K562 (cell line): ENCODE data around the gene LAPTM4A. TPM values are rescaled to one million over a fixed set of nuclear protein-coding genes. Genes with fewer than 3 reads are reported as not detected.

ENCODE experiments used
- ATAC-seq: fragments of 200-7000 bp; cut with Tn5 transposase; 3 replicates; pipeline ENCODE4 v1.9.1; 2020; ENCODE audit warnings: moderate library complexity
- BruUV-seq: library from RNA; stranded (reverse); fragments of 400-500 nt; replicated peaks from 2 replicates; lab custom pipeline; 2021; lab: Mats Ljungman, UMichigan
- CTCF ChIA-PET: fragments of 300-600 bp; formaldehyde crosslinking; extraction: SDS; loops from one replicate; lab custom pipeline; 2021; ENCODE audit warnings: low intra/inter-chr PET ratio; lab: Yijun Ruan, JAX
- POLR2A ChIA-PET: fragments of 300-600, 350-650 bp; sonication (Branson Sonifier 250); formaldehyde crosslinking; extraction: SDS; loops from one replicate; lab custom pipeline; 2021; ENCODE audit warnings: antibody characterized with exemption, inconsistent platforms; lab: Yijun Ruan, JAX
- DNase-seq, 4 experiments: peaks; one replicate each; pipeline versions ENCODE4 v3.0.0 to v3.0.0-alpha.2; 2011 to 2018; ENCODE audit warnings: low spot score in 3 of 4, mixed read lengths in 3 of 4; ENCODE audit errors: extremely low read depth in 1 of 4
- FAIRE-seq: peaks from 2 replicates; lab custom pipeline; 2011; peaks lifted over from hg19 to GRCh38; lab: Jason Lieb, UNC
- H2AFZ ChIP-seq: 2 replicates; pipeline ENCODE4 v1.6.0; 2011; ENCODE audit warnings: low read depth, low read length, control low read depth, inconsistent platforms
- H3K27ac ChIP-seq: fragments of 200-600 bp; 3 replicates; pipeline ENCODE4 v1.8.0; 2011; ENCODE audit warnings: low read depth, mild to moderate bottlenecking, control low read depth, inconsistent platforms, low read length, moderate library complexity, mixed read lengths; ENCODE audit errors: extremely low read depth
- H3K27me3 ChIP-seq, 2 experiments: fragments of 300-600 bp in 1 of 2; 2 replicates in 1 of 2; 3 replicates in 1 of 2; pipeline versions ENCODE4 v1.6.0 to v1.8.0; 2011; ENCODE audit warnings: inconsistent platforms in 2 of 2, low read length in 2 of 2, mild to moderate bottlenecking in 1 of 2, mixed read lengths in 1 of 2, moderate library complexity in 1 of 2; ENCODE audit not compliant: control insufficient read depth in 2 of 2, insufficient read depth in 2 of 2
- H3K36me3 ChIP-seq: fragments of 300-600 bp; 3 replicates; pipeline ENCODE4 v1.8.0; 2011; ENCODE audit warnings: mild to moderate bottlenecking, low read length, inconsistent platforms; ENCODE audit not compliant: control insufficient read depth, insufficient read depth
- H3K4me1 ChIP-seq, 2 experiments: fragments of 200-600 bp in 1 of 2; replicated peaks in 1 of 2; 2 replicates in 1 of 2; 3 replicates in 1 of 2; pipeline versions ENCODE4 v1.5.1 to v1.8.0; 2011; ENCODE audit warnings: inconsistent platforms in 2 of 2, low read length in 2 of 2, mild to moderate bottlenecking in 1 of 2, mixed read lengths in 1 of 2, moderate library complexity in 1 of 2; ENCODE audit not compliant: control insufficient read depth in 2 of 2, insufficient read depth in 2 of 2
- H3K4me2 ChIP-seq: 2 replicates; pipeline ENCODE4 v1.6.1; 2011; ENCODE audit warnings: low read length, control low read depth, inconsistent platforms, mixed read lengths; ENCODE audit not compliant: insufficient read depth
- H3K4me3 ChIP-seq: fragments of 200-600 bp; sonication (generic), shearing (Covaris generic); 2 replicates; pipeline ENCODE4 v1.5.1; 2016; ENCODE audit warnings: control low read depth, inconsistent platforms
- H3K79me2 ChIP-seq: fragments of 200-600 bp; 3 replicates; pipeline ENCODE4 v1.8.0; 2011; ENCODE audit warnings: low read length, inconsistent platforms; ENCODE audit not compliant: control insufficient read depth, insufficient read depth
- H3K9ac ChIP-seq, 2 experiments: 2 replicates each; pipeline versions ENCODE4 v1.6.0 to v1.6.1; 2011; ENCODE audit warnings: low read depth in 2 of 2, low read length in 2 of 2, control low read depth in 1 of 2, inconsistent platforms in 1 of 2, mild to moderate bottlenecking in 1 of 2, mixed read lengths in 1 of 2; ENCODE audit not compliant: insufficient read depth in 1 of 2
- H3K9me1 ChIP-seq: one replicate; pipeline ENCODE4 v1.6.0; 2011; ENCODE audit warnings: inconsistent platforms, mild to moderate bottlenecking, low read length, moderate library complexity; ENCODE audit not compliant: control insufficient read depth, insufficient read depth
- H3K9me3 ChIP-seq: replicated peaks from 2 replicates; pipeline ENCODE4 v1.5.1; 2011; ENCODE audit warnings: low read depth, low read length, inconsistent platforms; ENCODE audit not compliant: control insufficient read depth, insufficient read depth
- H4K20me1 ChIP-seq: replicated peaks from 2 replicates; pipeline ENCODE4 v1.6.1; 2011; ENCODE audit warnings: low read length, inconsistent platforms, mixed read lengths; ENCODE audit not compliant: control insufficient read depth, insufficient read depth
- FOXK1 ChIP-seq: sonication (generic); formaldehyde crosslinking; IDR thresholded peaks from 2 replicates; pipeline ENCODE4 v1.8.0; 2022; ENCODE audit warnings: missing genetic modification reagents, mild to moderate bottlenecking, borderline replicate concordance
- FOXO4 ChIP-seq: fragments of 450-650 bp; formaldehyde crosslinking; IDR thresholded peaks from 2 replicates; pipeline ENCODE4 v1.4.0; 2020; ENCODE audit warnings: mild to moderate bottlenecking, moderate library complexity
- KDM1A ChIP-seq, 2 experiments: fragments of 450-650 bp; IDR thresholded peaks; 2 replicates each; pipeline ENCODE4 v1.6.1; 2016; ENCODE audit warnings: mild to moderate bottlenecking in 2 of 2
- KLF10 ChIP-seq: fragments of 250-450 bp; sonication (Bioruptor Pico); IDR thresholded peaks from 2 replicates; pipeline ENCODE4 v1.6.1; 2021; ENCODE audit warnings: matching md5 sums
- PCBP1 ChIP-seq: fragments of 200-400 bp; formaldehyde crosslinking; IDR thresholded peaks from 2 replicates; pipeline ENCODE4 v1.6.1; 2018; ENCODE audit warnings: mild to moderate bottlenecking, low read depth, low read length; ENCODE audit not compliant: poor library complexity, severe bottlenecking
- SIN3A ChIP-seq, 2 experiments: fragments of 150-350 bp in 1 of 2; IDR thresholded peaks; 2 replicates each; pipeline ENCODE4 v1.6.1; 2011 to 2016; ENCODE audit warnings: borderline replicate concordance in 2 of 2, low read depth in 2 of 2, low read length in 2 of 2, mild to moderate bottlenecking in 2 of 2, moderate library complexity in 2 of 2; ENCODE audit not compliant: control insufficient read depth in 1 of 2
- TEAD4 ChIP-seq, 2 experiments: sonication (generic) in 1 of 2; formaldehyde crosslinking in 1 of 2; IDR thresholded peaks; 2 replicates each; pipeline versions ENCODE4 v1.6.1 to v1.8.0; 2012 to 2022; ENCODE audit warnings: borderline replicate concordance in 1 of 2, inconsistent platforms in 1 of 2, low read length in 1 of 2, mild to moderate bottlenecking in 1 of 2, missing genetic modification reagents in 1 of 2
- THRA ChIP-seq: fragments of 450-650 bp; IDR thresholded peaks from 2 replicates; pipeline ENCODE4 v1.6.1; 2017; ENCODE audit warnings: mild to moderate bottlenecking, moderate library complexity
- ZKSCAN1 ChIP-seq: fragments of 150-350 bp; IDR thresholded peaks from 2 replicates; pipeline ENCODE4 v1.6.1; 2016; ENCODE audit warnings: low read depth, low read length
- WGBS: fragments of 100-300 bp; shearing (Covaris generic); methylation state at CpG from one replicate; pipeline ENCODE4 v1.1.6; 2016; ENCODE audit warnings: low coverage, mixed read lengths; ENCODE audit not compliant: insufficient coverage; ENCODE audit errors: missing lambda C conversion rate; 5-methylcytosine and 5-hydroxymethylcytosine counted together
- in situ Hi-C: fragments of 300-500 bp; cut with MboI; formaldehyde crosslinking; loops from 4 replicates; pipeline ENCODE4 v1.15.0; 2018; ENCODE audit warnings: inconsistent platforms, mixed read lengths
- intact Hi-C: fragments of 100-400 bp; cut with micrococcal nuclease; formaldehyde crosslinking; loops from 2 replicates; pipeline ENCODE4 v1.14.2; 2022
- polyA plus RNA-seq, 8 experiments: library from polyadenylated mRNA; depleted of rRNA in 4 of 8; stranded (reverse) in 5 of 8; unstranded in 3 of 8; fragments of >200 nt; fragmentation: Nextera tagmentation in 2 of 8; fragmentation: Illumina TruSeq in 1 of 8; extraction: Ambion mirVana in 2 of 8; extraction: Trizol in 1 of 8; gene quantifications; 2 replicates each; pipeline versions ENCODE4 v1.2.1 to v1.2.3, GENCODE V29; 2011 to 2014; ENCODE audit warnings: inconsistent platforms in 1 of 8, missing spikeins in 1 of 8
- total RNA-seq, 7 experiments: library from RNA; depleted of rRNA in 6 of 7; stranded (reverse); fragments of >200 nt in 6 of 7; fragmentation: Illumina TruSeq in 2 of 7; extraction: Trizol in 2 of 7; gene quantifications; 2 replicates each; pipeline versions ENCODE4 v1.2.1 to v1.2.3, GENCODE V29; 2011 to 2021; ENCODE audit warnings: low replicate concordance in 1 of 7
- TF ChIP-seq, protein P1 (sequence below): fragments of 250-450 bp; sonication (Bioruptor Pico); IDR thresholded peaks from 2 replicates; pipeline ENCODE4 v1.4.0; 2020; ENCODE audit warnings: mild to moderate bottlenecking, moderate library complexity
- TF ChIP-seq, protein P2 (sequence below): fragments of 250-450 bp; sonication (Bioruptor Pico); IDR thresholded peaks from 2 replicates; pipeline ENCODE4 v1.5.0; 2020; ENCODE audit warnings: mild to moderate bottlenecking, borderline replicate concordance

The LAPTM4A gene
- total and polyA plus RNA-seq, 9 of the 15 experiments (the other 6 are each of a cell fraction or from before 2014, with no cell fraction given): 13.4 to 157 (median 50.1) TPM

DNA sequence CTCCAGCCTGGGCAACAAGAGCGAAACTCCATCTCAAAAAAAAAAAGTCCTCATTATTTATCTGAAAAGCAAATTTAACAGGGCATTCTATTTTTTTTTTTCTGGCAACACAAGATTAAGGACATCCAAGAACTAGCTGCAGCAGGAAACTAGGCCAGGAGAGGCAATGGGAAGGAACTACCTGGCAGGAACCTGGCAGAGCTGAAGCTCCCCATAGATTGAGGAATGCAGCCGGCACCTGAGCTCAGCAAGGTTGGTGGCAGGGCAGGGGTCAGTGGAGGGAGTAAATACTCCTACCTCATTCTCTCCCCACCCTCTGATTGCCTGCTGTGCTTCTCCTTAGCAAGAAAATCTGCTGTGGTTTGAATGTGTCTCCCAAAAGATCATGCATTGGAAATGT, 30.4 kb upstream of the LAPTM4A start:
- no peak for ATAC-seq
- H3K4me1 ChIP-seq: peaks cover 9 to 12% of the 10 kb centered on the region in 2 experiments

More for the DNA sequence above, 30.4 kb upstream of the LAPTM4A start:
- 100% methylated on average over 2 of the region's 2 CpGs for WGBS
- Histone ChIP-seq H2AFZ (no peak overlapping the region), H3K4me3 (no peak overlapping the region), H3K9ac (no peak overlapping the region), H3K9me1 (no peaks in the 10 kb centered on the region), H4K20me1 (no peaks in the 10 kb centered on the region), H3K79me2 (no peaks in the 10 kb centered on the region), H3K9me3 (no peaks in the 10 kb centered on the region), H3K36me3 (no peaks in the 10 kb centered on the region), H3K27me3 (no peaks in the 10 kb centered on the region), H3K4me2 (no peak overlapping the region), H3K27ac (no peak overlapping the region)
- ChIA-PET POLR2A (no interaction called here), CTCF (no interaction called here)
- no TSS peak for BruUV-seq
- in situ Hi-C loops (no loop called here), intact Hi-C loops (no loop called here)
- no peak for TF ChIP-seq SIN3A (IDR thresholded peaks at IDR 0.05; ENCODE audit: borderline replicate concordance in 2 of 2, control insufficient read depth in 1 of 2, low read depth in 2 of 2, low read length in 2 of 2)
- TF ChIP-seq KDM1A (IDR thresholded peaks at IDR 0.05): no peak
- no peak for TF ChIP-seq ZKSCAN1
- TF ChIP-seq THRA: no peak
- no peak for TF ChIP-seq PCBP1
- TF ChIP-seq, protein P1, sequence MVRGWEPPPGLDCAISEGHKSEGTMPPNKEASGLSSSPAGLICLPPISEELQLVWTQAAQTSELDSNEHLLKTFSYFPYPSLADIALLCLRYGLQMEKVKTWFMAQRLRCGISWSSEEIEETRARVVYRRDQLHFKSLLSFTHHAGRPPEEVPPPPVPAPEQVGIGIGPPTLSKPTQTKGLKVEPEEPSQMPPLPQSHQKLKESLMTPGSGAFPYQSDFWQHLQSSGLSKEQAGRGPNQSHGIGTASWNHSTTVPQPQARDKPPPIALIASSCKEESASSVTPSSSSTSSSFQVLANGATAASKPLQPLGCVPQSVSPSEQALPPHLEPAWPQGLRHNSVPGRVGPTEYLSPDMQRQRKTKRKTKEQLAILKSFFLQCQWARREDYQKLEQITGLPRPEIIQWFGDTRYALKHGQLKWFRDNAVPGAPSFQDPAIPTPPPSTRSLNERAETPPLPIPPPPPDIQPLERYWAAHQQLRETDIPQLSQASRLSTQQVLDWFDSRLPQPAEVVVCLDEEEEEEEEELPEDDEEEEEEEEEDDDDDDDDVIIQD (CRISPR knock-in tag): no peak
- TF ChIP-seq FOXO4 (CRISPR knock-in tag): no peak
- no peak for TF ChIP-seq FOXK1 (CRISPR knock-in tag)
- TF ChIP-seq KLF10 (CRISPR knock-in tag): no peak
- TF ChIP-seq TEAD4 (IDR thresholded peaks at IDR 0.05; ENCODE audit: low read length): no peak
- TF ChIP-seq TEAD4 (CRISPR knock-in tag; IDR thresholded peaks at IDR 0.05; ENCODE audit: borderline replicate concordance): no peak
- TF ChIP-seq, protein P2, sequence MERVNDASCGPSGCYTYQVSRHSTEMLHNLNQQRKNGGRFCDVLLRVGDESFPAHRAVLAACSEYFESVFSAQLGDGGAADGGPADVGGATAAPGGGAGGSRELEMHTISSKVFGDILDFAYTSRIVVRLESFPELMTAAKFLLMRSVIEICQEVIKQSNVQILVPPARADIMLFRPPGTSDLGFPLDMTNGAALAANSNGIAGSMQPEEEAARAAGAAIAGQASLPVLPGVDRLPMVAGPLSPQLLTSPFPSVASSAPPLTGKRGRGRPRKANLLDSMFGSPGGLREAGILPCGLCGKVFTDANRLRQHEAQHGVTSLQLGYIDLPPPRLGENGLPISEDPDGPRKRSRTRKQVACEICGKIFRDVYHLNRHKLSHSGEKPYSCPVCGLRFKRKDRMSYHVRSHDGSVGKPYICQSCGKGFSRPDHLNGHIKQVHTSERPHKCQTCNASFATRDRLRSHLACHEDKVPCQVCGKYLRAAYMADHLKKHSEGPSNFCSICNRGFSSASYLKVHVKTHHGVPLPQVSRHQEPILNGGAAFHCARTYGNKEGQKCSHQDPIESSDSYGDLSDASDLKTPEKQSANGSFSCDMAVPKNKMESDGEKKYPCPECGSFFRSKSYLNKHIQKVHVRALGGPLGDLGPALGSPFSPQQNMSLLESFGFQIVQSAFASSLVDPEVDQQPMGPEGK (CRISPR knock-in tag): no peak
- FAIRE-seq: no peak
- no peak for DNase-seq
